Astrocyte (in vitro differentiated cells and primary cell): Measurements from ENCODE around the gene TMEM223. TPM values are rescaled to one million over a fixed set of nuclear protein-coding genes. Genes with fewer than 3 reads are reported as not detected.

Experiments used
- DNase-seq: peaks from one replicate; pipeline ENCODE4 v3.0.0-alpha.2; 2010; ENCODE audit warnings: low read depth
- FAIRE-seq: peaks from 2 replicates; lab custom pipeline; 2011; peaks lifted over from hg19 to GRCh38; lab: Jason Lieb, UNC
- H2AFZ ChIP-seq: 2 replicates; pipeline ENCODE4 v1.6.0; 2012; ENCODE audit warnings: low read depth, low read length, inconsistent platforms
- H3K27ac ChIP-seq: 2 replicates; pipeline ENCODE4 v1.5.1; 2011; ENCODE audit warnings: low read depth, low read length, inconsistent platforms
- H3K27me3 ChIP-seq: 2 replicates; pipeline ENCODE4 v1.6.0; 2011; ENCODE audit warnings: low read length, inconsistent platforms; ENCODE audit not compliant: insufficient read depth
- H3K36me3 ChIP-seq: 2 replicates; pipeline ENCODE4 v1.5.1; 2011; ENCODE audit warnings: low read length, inconsistent platforms; ENCODE audit not compliant: insufficient read depth
- H3K4me1 ChIP-seq: 2 replicates; pipeline ENCODE4 v1.5.1; 2011; ENCODE audit warnings: low read length, inconsistent platforms; ENCODE audit not compliant: insufficient read depth
- H3K4me2 ChIP-seq: 2 replicates; pipeline ENCODE4 v1.6.0; 2012; ENCODE audit warnings: low read length, inconsistent platforms
- H3K4me3 ChIP-seq: 2 replicates; pipeline ENCODE4 v1.5.1; 2011; ENCODE audit warnings: low read depth, mild to moderate bottlenecking, low read length, inconsistent platforms; ENCODE audit not compliant: insufficient read depth
- H3K79me2 ChIP-seq: 2 replicates; pipeline ENCODE4 v1.6.0; 2012; ENCODE audit warnings: mild to moderate bottlenecking, low read length, inconsistent platforms; ENCODE audit not compliant: insufficient read depth
- H3K9ac ChIP-seq: 2 replicates; pipeline ENCODE4 v1.6.0; 2012; ENCODE audit warnings: mild to moderate bottlenecking, low read length, inconsistent platforms
- H3K9me3 ChIP-seq: 2 replicates; pipeline ENCODE4 v1.5.1; 2012; ENCODE audit warnings: low read depth, mild to moderate bottlenecking, low read length, inconsistent platforms; ENCODE audit not compliant: insufficient read depth
- H4K20me1 ChIP-seq: 2 replicates; pipeline ENCODE4 v1.6.0; 2012; ENCODE audit warnings: low read length, inconsistent platforms; ENCODE audit not compliant: insufficient read depth
- H3K27ac Mint-ChIP-seq: one replicate; pipeline ENCODE4 v1.8.0; 2021; ENCODE audit warnings: mild to moderate bottlenecking, mixed read lengths; ENCODE audit not compliant: unreplicated experiment
- H3K27me3 Mint-ChIP-seq: one replicate; pipeline ENCODE4 v1.8.0; 2021; ENCODE audit warnings: low read depth, mixed read lengths; ENCODE audit not compliant: unreplicated experiment
- H3K36me3 Mint-ChIP-seq: one replicate; pipeline ENCODE4 v1.8.0; 2021; ENCODE audit warnings: low read depth, mixed read lengths; ENCODE audit not compliant: unreplicated experiment
- H3K4me1 Mint-ChIP-seq: one replicate; pipeline ENCODE4 v1.8.0; 2021; ENCODE audit warnings: low read depth, mixed read lengths; ENCODE audit not compliant: unreplicated experiment
- H3K4me3 Mint-ChIP-seq: one replicate; pipeline ENCODE4 v1.8.0; 2021; ENCODE audit warnings: mild to moderate bottlenecking, moderate library complexity, mixed read lengths; ENCODE audit not compliant: unreplicated experiment
- H3K9me3 Mint-ChIP-seq: one replicate; pipeline ENCODE4 v1.8.0; 2021; ENCODE audit warnings: mild to moderate bottlenecking, mixed read lengths; ENCODE audit not compliant: unreplicated experiment
- CTCF ChIP-seq: IDR thresholded peaks from 2 replicates; pipeline ENCODE4 v1.5.1; 2011; ENCODE audit warnings: low read depth, mild to moderate bottlenecking, inconsistent platforms, low read length, moderate library complexity; ENCODE audit not compliant: insufficient read depth
- EZH2 ChIP-seq: IDR thresholded peaks from 2 replicates; pipeline ENCODE4 v1.6.1; 2012; ENCODE audit warnings: mild to moderate bottlenecking, low read length, inconsistent platforms; ENCODE audit not compliant: insufficient read depth
- total RNA-seq: library from RNA; stranded (reverse); gene quantifications from 2 replicates; pipeline ENCODE4 v1.2.1, GENCODE V29; 2021

Gene TMEM223
- total RNA-seq, 1 donor from 2014 or later: 7.8 TPM

- Mint-ChIP-seq H3K36me3 (peaks cover 29% of the 10 kb centered on the region), H3K4me3 (no peak overlapping the region), H3K27me3 (no peaks in the 10 kb centered on the region), H3K9me3 (no peaks in the 10 kb centered on the region), H3K4me1 (peaks cover 11% of the 10 kb centered on the region), H3K27ac (no peak overlapping the region)
- Histone ChIP-seq H3K9ac (no peak overlapping the region), H3K4me2 (no peak overlapping the region), H3K79me2 (peaks cover 43% of the 10 kb centered on the region), H2AFZ (no peak overlapping the region), H3K4me3 (no peak overlapping the region), H3K9me3 (no peaks in the 10 kb centered on the region), H3K4me1 (peaks cover 12% of the 10 kb centered on the region), H3K27ac (no peak overlapping the region), H3K27me3 (no peaks in the 10 kb centered on the region), H4K20me1 (peaks cover 57% of the 10 kb centered on the region), H3K36me3 (peaks cover 46% of the 10 kb centered on the region)
- no peak for FAIRE-seq
- TF ChIP-seq EZH2: no peak
- TF ChIP-seq CTCF: no peak
- DNase-seq: no peak
Observed at GRCh38 chr11:62801071-62801470, 9.3 kb upstream of the TMEM223 start.

GRCh38 chr11:62799486-62799885, 7.7 kb upstream of the TMEM223 start:
- no peak overlapping the region for H3K27ac Mint-ChIP-seq
- Histone ChIP-seq H3K36me3 (peaks cover 60% of the 10 kb centered on the region), H4K20me1 (peaks cover 63% of the 10 kb centered on the region), H3K4me3 (no peak overlapping the region), H3K9me3 (no peaks in the 10 kb centered on the region), H3K79me2 (peaks cover 40% of the 10 kb centered on the region), H3K4me1 (peaks cover 6% of the 10 kb centered on the region), H2AFZ (no peak overlapping the region), H3K27ac (no peak overlapping the region), H3K27me3 (no peaks in the 10 kb centered on the region), H3K9ac (no peak overlapping the region), H3K4me2 (no peak overlapping the region)
- peaks cover 9% of the 10 kb centered on the region for H3K4me1 Mint-ChIP-seq
- peaks cover 41% of the 10 kb centered on the region for H3K36me3 Mint-ChIP-seq
- H3K4me3 Mint-ChIP-seq: no peak overlapping the region
- no peak for DNase-seq
- H3K9me3 Mint-ChIP-seq: no peaks in the 10 kb centered on the region
- no peaks in the 10 kb centered on the region for H3K27me3 Mint-ChIP-seq
- TF ChIP-seq EZH2 (no peak), CTCF (no peak)
- no peak for FAIRE-seq

GRCh38 chr11:62796281-62796680, 4.5 kb upstream of the TMEM223 start:
- Histone ChIP-seq H3K36me3 (peaks cover 71% of the 10 kb centered on the region), H3K79me2 (peaks cover 16% of the 10 kb centered on the region), H2AFZ (no peak overlapping the region), H3K27me3 (no peaks in the 10 kb centered on the region), H3K4me1 (peaks cover 6% of the 10 kb centered on the region), H3K4me2 (no peak overlapping the region), H4K20me1 (peaks cover 46% of the 10 kb centered on the region), H3K9ac (no peak overlapping the region), H3K9me3 (no peaks in the 10 kb centered on the region), H3K4me3 (no peak overlapping the region), H3K27ac (no peak overlapping the region)
- peaks cover 27% of the 10 kb centered on the region for H3K36me3 Mint-ChIP-seq
- no peak for TF ChIP-seq CTCF
- no peak for TF ChIP-seq EZH2
- no peak overlapping the region for H3K27ac Mint-ChIP-seq
- H3K27me3 Mint-ChIP-seq: no peaks in the 10 kb centered on the region
- H3K9me3 Mint-ChIP-seq: no peaks in the 10 kb centered on the region
- DNase-seq (no peak), FAIRE-seq (no peak)
- H3K4me1 Mint-ChIP-seq: peaks cover 8% of the 10 kb centered on the region
- H3K4me3 Mint-ChIP-seq: peak overlapping the region; percentile 40
